HepG2 (cell line): ENCODE measurements around the gene ARMC2. TPM values are rescaled to one million over a fixed set of nuclear protein-coding genes. Genes with fewer than 3 reads are reported as not detected.

Experiments used
- ATAC-seq: fragments of 200-7000 bp; cut with Tn5 transposase; 3 replicates; pipeline ENCODE4 v1.9.1; 2020; ENCODE audit warnings: mild to moderate bottlenecking, moderate library complexity
- BruUV-seq: library from RNA; stranded (reverse); fragments of 400-500 nt; replicated peaks from 2 replicates; lab custom pipeline; 2021; lab: Mats Ljungman, UMichigan
- CTCF ChIA-PET: fragments of 300-600 bp; formaldehyde crosslinking; extraction: SDS; loops from one replicate; lab custom pipeline; 2021; ENCODE audit warnings: low total read pairs, inconsistent platforms, low intra/inter-chr PET ratio; lab: Yijun Ruan, JAX
- POLR2A ChIA-PET: fragments of 350-600 bp; sonication (Branson Sonifier 250); formaldehyde crosslinking; loops from one replicate; lab custom pipeline; 2020; ENCODE audit warnings: antibody characterized with exemption, inconsistent platforms; lab: Yijun Ruan, JAX
- DNase-seq: peaks from one replicate; pipeline ENCODE4 v3.0.0-alpha.2; 2015; ENCODE audit warnings: low spot score
- FAIRE-seq: peaks from 3 replicates; lab custom pipeline; 2011; peaks lifted over from hg19 to GRCh38; lab: Jason Lieb, UNC
- H2AFZ ChIP-seq: one replicate; pipeline ENCODE4 v1.6.1; 2011; ENCODE audit warnings: low read length, inconsistent platforms
- H3K27ac ChIP-seq: fragments of 300-600 bp; 3 replicates; pipeline ENCODE4 v1.8.0; 2011; ENCODE audit warnings: mixed run types, mild to moderate bottlenecking, mixed read lengths, low read length, inconsistent platforms; ENCODE audit not compliant: insufficient read depth; ENCODE audit errors: extremely low read length
- H3K27me3 ChIP-seq, 2 experiments: fragments of 200-600 bp in 1 of 2; 2 replicates in 1 of 2; 3 replicates in 1 of 2; pipeline versions ENCODE4 v1.6.0 to v1.8.0; 2011; ENCODE audit warnings: low read length in 2 of 2, mild to moderate bottlenecking in 2 of 2, moderate library complexity in 2 of 2, inconsistent platforms in 1 of 2; ENCODE audit not compliant: insufficient read depth in 2 of 2, control insufficient read depth in 1 of 2
- H3K36me3 ChIP-seq, 2 experiments: fragments of 200-600 bp in 1 of 2; replicated peaks in 1 of 2; 2 replicates in 1 of 2; 3 replicates in 1 of 2; pipeline versions ENCODE4 v1.5.1 to v1.8.0; 2011; ENCODE audit warnings: low read length in 2 of 2, inconsistent platforms in 1 of 2; ENCODE audit not compliant: insufficient read depth in 2 of 2, control insufficient read depth in 1 of 2
- H3K4me1 ChIP-seq: 2 replicates; pipeline ENCODE4 v1.5.1; 2012; ENCODE audit warnings: low read length, inconsistent platforms; ENCODE audit not compliant: insufficient read depth
- H3K4me2 ChIP-seq: 2 replicates; pipeline ENCODE4 v1.6.0; 2011; ENCODE audit warnings: low read depth, low read length, inconsistent platforms
- H3K4me3 ChIP-seq, 3 experiments: fragments of 200-600 bp in 1 of 3; sonication (generic), shearing (Covaris generic) in 1 of 3; replicated peaks in 1 of 3; 2 replicates each; pipeline ENCODE4 v1.5.1; 2011 to 2016; ENCODE audit warnings: low read length in 3 of 3, inconsistent platforms in 2 of 3, low read depth in 2 of 3, mild to moderate bottlenecking in 2 of 3, control low read depth in 1 of 3, mixed read lengths in 1 of 3; ENCODE audit not compliant: insufficient read depth in 1 of 3
- H3K79me2 ChIP-seq: one replicate; pipeline ENCODE4 v1.6.1; 2011; ENCODE audit warnings: low read length, inconsistent platforms; ENCODE audit not compliant: insufficient read depth
- H3K9ac ChIP-seq: 2 replicates; pipeline ENCODE4 v1.6.0; 2011; ENCODE audit warnings: mild to moderate bottlenecking, low read depth, low read length, inconsistent platforms; ENCODE audit not compliant: insufficient read depth
- H3K9me3 ChIP-seq: 2 replicates; pipeline ENCODE4 v1.5.1; 2012; ENCODE audit warnings: mild to moderate bottlenecking, low read length
- H4K20me1 ChIP-seq: 2 replicates; pipeline ENCODE4 v1.6.0; 2011; ENCODE audit warnings: inconsistent platforms, mild to moderate bottlenecking, low read length, moderate library complexity; ENCODE audit not compliant: insufficient read depth
- GFI1 ChIP-seq: sonication (generic); formaldehyde crosslinking; IDR thresholded peaks from 2 replicates; pipeline ENCODE4 v1.5.0; 2020; ENCODE audit warnings: missing genetic modification reagents, mild to moderate bottlenecking, borderline replicate concordance
- ZNF383 ChIP-seq: sonication (generic); formaldehyde crosslinking; IDR thresholded peaks from 2 replicates; pipeline ENCODE4 v1.4.0; 2020; ENCODE audit warnings: missing genetic modification reagents, mild to moderate bottlenecking, borderline replicate concordance
- WGBS: methylation state at CpG from one replicate; pipeline ENCODE4 v1.1.6; 2017; ENCODE audit warnings: low lambda C conversion rate; 5-methylcytosine and 5-hydroxymethylcytosine counted together
- in situ Hi-C: cut with HindIII; loops from 2 replicates; pipeline ENCODE4 v1.10.0; 2017; ENCODE audit warnings: low pct_unique_long_range_greater_than_20kb; ENCODE audit not compliant: extremely low pct_ligation_motif_present
- intact Hi-C: fragments of 100-400 bp; cut with micrococcal nuclease; formaldehyde crosslinking; loops from one replicate; pipeline ENCODE4 v1.10.0; 2022; ENCODE audit not compliant: unreplicated experiment
- polyA plus RNA-seq, 8 experiments: library from polyadenylated mRNA; depleted of rRNA in 3 of 8; stranded (reverse) in 7 of 8; unstranded in 1 of 8; fragments of >200 nt; fragmentation: Illumina TruSeq in 4 of 8; extraction: Trizol in 4 of 8; gene quantifications; 2 replicates each; pipeline versions ENCODE4 v1.2.1 to v1.2.3, GENCODE V29; 2011 to 2016; ENCODE audit warnings: low read depth in 4 of 8, missing spikeins in 1 of 8, mixed read lengths in 1 of 8; ENCODE audit not compliant: insufficient read depth in 1 of 8
- total RNA-seq, 5 experiments: library from RNA; depleted of rRNA; stranded (reverse); fragments of >200 nt; fragmentation: Illumina TruSeq; extraction: Trizol; gene quantifications; 2 replicates each; pipeline ENCODE4 v1.2.3, GENCODE V29; 2016; ENCODE audit warnings: low read depth in 1 of 5
- TF ChIP-seq, protein P1 (sequence below): sonication (generic); formaldehyde crosslinking; IDR thresholded peaks from 2 replicates; pipeline ENCODE4 v1.8.0; 2022; ENCODE audit warnings: mild to moderate bottlenecking, missing genetic modification reagents, moderate library complexity
- TF ChIP-seq, protein P2 (sequence below): sonication (generic); formaldehyde crosslinking; IDR thresholded peaks from 2 replicates; pipeline ENCODE4 v1.9.0; 2021; ENCODE audit warnings: missing genetic modification reagents, borderline replicate concordance

ARMC2 gene
- total and polyA plus RNA-seq, 2 of the 13 experiments (the other 11 are each of a cell fraction or from before 2014, with no cell fraction given), result 1.4 to 3.2 TPM

DNA sequence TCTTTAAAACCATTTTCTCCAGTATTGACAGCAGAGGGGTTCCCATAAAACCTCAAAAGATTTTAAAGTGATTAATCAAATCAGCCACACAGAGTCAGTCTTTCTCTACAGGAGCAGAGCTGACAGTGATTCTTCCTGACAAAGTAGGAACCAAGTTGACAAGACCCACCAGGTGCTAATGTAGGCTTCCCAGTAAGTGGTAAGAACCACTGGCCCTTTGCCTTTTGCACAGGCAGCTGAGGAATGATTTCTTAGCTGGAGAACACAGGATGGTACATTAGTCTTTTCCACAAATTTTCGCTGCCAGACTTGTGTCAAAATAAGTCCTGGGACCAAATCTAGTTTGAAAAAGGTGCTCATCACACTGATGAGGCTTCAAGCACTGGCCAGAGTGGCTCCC, 95.8 kb downstream of the ARMC2 start:
- ChIA-PET CTCF (no interaction called here), POLR2A (no interaction called here)
- TF ChIP-seq, protein P1, sequence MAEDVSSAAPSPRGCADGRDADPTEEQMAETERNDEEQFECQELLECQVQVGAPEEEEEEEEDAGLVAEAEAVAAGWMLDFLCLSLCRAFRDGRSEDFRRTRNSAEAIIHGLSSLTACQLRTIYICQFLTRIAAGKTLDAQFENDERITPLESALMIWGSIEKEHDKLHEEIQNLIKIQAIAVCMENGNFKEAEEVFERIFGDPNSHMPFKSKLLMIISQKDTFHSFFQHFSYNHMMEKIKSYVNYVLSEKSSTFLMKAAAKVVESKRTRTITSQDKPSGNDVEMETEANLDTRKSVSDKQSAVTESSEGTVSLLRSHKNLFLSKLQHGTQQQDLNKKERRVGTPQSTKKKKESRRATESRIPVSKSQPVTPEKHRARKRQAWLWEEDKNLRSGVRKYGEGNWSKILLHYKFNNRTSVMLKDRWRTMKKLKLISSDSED (CRISPR knock-in tag), result no peak
- TF ChIP-seq, protein P2, sequence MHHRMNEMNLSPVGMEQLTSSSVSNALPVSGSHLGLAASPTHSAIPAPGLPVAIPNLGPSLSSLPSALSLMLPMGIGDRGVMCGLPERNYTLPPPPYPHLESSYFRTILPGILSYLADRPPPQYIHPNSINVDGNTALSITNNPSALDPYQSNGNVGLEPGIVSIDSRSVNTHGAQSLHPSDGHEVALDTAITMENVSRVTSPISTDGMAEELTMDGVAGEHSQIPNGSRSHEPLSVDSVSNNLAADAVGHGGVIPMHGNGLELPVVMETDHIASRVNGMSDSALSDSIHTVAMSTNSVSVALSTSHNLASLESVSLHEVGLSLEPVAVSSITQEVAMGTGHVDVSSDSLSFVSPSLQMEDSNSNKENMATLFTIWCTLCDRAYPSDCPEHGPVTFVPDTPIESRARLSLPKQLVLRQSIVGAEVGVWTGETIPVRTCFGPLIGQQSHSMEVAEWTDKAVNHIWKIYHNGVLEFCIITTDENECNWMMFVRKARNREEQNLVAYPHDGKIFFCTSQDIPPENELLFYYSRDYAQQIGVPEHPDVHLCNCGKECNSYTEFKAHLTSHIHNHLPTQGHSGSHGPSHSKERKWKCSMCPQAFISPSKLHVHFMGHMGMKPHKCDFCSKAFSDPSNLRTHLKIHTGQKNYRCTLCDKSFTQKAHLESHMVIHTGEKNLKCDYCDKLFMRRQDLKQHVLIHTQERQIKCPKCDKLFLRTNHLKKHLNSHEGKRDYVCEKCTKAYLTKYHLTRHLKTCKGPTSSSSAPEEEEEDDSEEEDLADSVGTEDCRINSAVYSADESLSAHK, result no peak
- TF ChIP-seq GFI1 (CRISPR knock-in tag) (no peak), ZNF383 (no peak)
- DNase-seq (no peak), ATAC-seq (no peak), FAIRE-seq (no peak)
- H3K27ac ChIP-seq, result no peak overlapping the region
- intact Hi-C loops (no loop called here), in situ Hi-C loops (no loop called here)
- H3K4me1 ChIP-seq, result no peaks in the 10 kb centered on the region
- peaks cover 6 to 38% of the 10 kb centered on the region in 2 experiments; a peak in 3 of 5 replicates for H3K27me3 ChIP-seq
- no TSS peak for BruUV-seq
- H3K4me2 ChIP-seq, result no peak overlapping the region
- H3K9ac ChIP-seq, result no peak overlapping the region
- no peaks in the 10 kb centered on the region for H4K20me1 ChIP-seq
- no peaks in the 10 kb centered on the region for H3K36me3 ChIP-seq
- H3K9me3 ChIP-seq, result no peaks in the 10 kb centered on the region
- no peak overlapping the region for H2AFZ ChIP-seq
- no peaks in the 10 kb centered on the region for H3K79me2 ChIP-seq
- no peak overlapping the region for H3K4me3 ChIP-seq
- WGBS, result 20% methylated on average over 1 of the region's 1 CpG
